NCI-H2227 (cell line): ENCODE measurements around the gene SHISA6.

ENCODE experiments used
- DNase-seq: peaks from one replicate; lab custom pipeline; 2025; ENCODE audit not compliant: unreplicated experiment; lab: John Stamatoyannopoulos, UW

SHISA6 gene

DNA sequence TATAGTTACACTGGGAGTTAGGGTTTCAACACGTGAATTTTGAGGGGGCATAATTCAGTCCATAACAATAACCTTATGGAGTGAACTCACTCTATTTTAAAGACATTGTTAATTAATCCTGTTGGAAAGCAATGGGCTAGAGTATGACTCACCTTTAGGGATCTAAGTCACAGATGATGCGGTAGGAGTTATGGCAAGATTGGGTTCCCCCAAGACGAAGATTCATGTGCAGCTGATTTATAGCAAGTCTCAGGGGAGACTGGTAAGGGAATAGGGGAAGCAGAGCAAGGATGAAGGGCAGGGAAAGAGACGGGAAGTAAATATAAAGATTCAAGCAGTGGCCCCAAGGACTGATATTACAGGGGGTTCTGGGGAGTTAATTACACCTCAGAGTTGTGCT, 197.7 kb downstream of the SHISA6 start:
- DNase-seq: no peak

DNA sequence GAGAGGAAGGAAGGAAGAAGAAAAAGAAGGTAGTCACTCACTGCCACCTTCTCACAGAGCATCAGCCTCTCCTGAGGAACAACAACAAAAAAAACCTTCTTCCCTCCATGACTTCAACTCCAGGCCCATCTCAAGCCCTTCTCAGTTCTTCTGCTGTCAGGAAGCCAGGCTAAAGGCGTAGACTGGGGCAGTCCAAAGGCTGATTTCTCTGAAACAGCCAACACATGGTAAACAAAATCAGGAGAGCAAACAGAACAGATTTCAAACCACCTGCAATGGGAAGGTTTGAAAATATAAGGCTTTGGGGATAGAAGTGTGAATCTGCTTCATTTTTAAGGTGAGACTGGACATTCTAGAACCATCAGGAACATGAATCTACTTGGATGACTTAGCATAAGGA, 200.0 kb downstream of the SHISA6 start:
- no peak for DNase-seq

DNA sequence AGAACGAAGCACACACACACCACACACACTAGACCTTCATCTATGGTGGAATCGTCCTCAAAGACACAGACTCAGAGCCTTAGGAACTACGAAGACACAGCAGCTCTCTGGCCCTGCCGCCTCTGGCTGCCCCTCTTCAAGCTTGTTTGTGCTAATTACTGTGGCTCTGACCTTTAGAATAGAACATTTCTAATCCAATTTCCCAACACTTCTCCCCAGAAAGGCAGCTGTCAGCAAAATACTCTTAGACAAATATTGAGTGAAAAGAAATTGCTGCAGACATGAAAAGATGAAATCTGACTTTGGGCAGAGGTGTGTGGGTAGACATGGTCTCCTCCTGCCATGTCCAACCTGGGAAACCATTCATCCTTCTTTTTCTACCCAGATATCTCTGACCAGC, 205.3 kb downstream of the SHISA6 start:
- no peak for DNase-seq

DNA sequence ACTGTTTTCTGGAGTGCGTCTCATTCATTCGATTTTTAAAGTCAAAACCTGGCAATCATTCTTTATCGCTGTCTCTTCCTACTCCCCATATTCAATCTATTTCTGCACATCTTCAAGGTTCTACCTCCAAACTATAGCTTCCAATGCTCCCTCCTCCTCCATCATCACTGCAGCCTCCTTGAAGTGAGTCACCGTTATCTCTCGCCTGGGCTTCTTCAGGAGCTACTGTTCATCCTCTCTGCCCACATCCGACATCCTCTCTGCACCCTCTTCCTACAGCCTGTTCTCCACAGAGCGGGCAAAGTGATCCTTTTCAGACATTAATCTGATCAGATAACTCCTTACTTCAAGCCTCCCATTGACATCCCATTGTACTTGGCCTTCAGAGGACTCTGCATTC, 213.1 kb downstream of the SHISA6 start:
- no peak for DNase-seq

DNA sequence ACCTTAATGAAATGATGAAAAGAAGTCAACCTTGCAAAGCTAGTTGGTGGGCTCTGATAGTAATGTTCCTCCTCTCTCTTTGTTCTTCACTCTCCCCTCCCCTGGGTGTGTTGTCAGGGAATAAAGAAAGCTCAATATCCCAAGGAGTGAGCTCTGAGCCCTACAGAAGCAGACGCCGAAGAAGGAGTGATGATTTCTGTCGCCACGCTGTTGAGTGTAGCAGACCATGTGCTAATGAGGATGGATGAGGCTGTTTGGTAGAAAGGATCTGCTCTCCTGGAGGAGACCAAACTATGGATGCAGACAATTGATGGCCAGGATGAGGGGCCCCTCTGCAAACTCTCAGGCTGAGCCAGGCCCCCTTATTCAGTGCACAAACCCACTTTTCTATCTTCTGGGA, 217.3 kb downstream of the SHISA6 start:
- no peak for DNase-seq

DNA sequence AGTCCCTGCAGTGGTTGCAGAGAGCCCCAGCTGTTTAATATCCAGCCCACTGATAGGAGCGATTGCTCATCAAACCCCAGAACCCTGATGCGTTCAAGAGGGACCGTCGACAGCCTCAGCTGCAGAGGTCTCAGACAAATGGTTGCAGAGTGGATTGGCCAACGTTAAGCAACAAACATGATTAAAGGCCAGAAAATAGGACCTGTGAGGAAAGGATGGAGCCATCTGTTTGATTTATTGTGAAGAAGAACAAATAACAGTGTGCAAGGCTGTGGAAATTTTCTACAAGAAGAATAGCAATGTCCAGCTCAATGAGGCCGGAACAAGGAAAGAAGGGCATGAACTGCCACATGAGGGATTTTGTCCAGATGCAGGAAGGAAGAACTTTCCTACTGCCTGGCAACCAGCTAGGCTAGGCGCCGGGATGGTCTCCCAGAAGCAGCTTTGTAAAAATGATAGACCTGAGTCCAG, 218.9 kb downstream of the SHISA6 start:
- DNase-seq: no peak

DNA sequence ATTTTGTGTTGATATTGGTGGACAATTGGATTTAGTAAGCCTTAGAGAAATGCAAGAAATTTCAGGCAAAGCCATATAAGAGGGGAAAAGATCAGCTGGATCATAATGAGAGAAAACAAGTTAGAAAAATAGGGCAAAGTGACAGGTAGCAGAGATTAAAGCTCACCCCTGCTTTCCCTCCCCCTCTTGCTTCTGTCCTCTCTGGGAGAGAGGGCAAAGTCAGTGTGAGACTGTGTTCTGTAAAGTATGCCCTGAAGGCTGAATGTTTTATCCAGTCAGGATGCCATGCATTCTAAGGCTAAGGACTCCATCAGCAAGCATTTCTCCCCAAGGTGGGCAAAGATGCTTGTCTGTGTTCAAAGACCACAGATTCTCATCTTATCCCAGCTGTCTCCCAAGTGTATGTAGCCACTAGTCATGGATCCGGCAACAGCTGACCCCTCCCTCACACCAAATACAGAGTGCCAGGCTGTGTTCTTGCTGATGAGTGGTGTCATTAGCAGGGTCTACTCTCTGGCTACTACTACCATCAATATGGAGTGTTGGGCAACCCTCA, 221.1 kb downstream of the SHISA6 start:
- DNase-seq: no peak

DNA sequence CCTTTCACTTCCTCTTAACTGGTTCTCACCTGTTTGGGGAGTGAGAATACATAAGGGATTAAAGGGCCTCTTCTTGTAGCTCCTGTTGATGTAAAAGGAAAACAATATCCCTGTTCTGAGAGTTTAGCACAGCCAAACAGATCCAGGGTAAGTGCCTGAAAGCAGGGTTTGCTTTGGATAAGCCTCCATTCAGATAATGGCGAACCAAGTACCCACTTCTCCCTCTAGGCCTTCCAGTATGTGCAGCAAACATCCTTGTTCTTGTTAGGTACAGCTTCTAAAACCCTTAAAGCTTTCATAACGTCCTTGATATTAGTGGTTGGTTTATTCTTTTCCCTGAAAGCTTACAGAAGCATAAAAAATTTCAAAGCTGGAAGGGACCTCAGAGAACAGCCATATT, 226.6 kb downstream of the SHISA6 start:
- DNase-seq: no peak

DNA sequence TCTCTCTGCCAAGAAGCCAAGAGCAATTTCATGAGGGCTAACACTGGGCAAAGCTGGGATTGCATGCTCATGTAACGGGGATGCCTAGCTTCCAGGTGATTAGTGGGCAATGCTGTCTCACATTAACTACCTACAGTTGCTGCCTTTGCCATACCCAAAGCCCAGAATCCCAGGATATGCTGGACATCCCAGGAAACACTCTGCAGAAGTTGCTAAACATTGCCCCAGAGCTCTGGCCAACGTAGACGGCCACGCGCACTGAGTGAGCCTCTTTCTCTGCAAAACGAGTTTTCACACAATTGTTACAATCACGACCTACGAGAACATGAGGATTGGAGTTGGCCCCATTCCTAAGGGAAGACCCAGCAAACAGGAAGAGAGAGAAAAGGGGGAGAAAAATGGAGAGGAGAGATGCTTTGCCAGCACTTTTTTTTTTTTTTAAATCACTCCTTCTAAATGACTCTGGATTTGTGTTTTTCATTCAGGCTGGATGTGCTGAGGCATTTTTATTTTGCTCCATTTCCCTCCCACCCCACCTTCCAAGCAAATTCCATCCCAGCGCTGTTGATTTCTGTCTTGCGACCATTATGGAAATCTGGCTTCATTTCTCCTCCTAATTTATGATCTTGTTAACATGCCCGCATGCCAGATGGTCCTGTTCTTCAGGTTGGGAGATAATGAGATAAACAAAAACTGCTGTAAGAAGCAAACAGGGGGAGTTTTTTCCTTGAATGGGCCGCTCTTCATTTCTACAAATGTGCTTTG, 244.5 kb downstream of the SHISA6 start:
- DNase-seq: no peak

DNA sequence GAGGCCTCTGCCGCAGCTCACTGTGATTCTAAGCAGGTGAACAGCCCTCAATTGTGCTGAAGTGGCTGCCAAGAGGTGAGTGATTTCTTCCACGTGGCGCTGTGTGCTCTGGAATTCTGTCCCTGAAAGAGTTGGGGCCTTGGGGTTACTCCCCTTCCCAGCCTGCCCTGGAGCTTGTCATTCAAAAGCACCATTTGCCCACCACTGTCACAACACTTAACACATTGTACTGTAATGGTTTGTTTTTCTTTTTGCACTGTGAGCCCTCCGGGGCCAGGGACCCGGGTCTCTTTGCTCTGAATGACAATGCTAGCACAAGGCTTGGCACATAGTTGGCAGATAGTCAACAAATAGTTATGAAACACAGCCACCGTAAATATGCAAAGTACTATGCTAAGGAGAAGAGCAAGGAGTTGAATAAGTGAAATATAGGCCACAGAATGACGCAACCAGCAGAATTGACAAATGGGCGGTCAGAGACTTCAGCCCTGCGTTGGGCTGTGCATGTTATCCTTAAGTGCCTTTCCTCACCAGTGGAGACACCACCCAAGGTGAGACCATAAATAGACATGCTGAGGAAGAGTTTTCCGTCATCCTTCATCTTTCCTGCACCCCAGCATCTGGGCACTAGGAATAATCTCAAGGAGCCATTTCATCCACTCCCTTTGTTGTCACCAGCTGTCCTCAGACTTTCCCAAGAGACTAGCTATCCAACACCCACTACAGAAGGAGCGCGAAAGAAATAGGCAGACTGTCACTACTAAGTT, 245.3 kb downstream of the SHISA6 start:
- DNase-seq: no peak

DNA sequence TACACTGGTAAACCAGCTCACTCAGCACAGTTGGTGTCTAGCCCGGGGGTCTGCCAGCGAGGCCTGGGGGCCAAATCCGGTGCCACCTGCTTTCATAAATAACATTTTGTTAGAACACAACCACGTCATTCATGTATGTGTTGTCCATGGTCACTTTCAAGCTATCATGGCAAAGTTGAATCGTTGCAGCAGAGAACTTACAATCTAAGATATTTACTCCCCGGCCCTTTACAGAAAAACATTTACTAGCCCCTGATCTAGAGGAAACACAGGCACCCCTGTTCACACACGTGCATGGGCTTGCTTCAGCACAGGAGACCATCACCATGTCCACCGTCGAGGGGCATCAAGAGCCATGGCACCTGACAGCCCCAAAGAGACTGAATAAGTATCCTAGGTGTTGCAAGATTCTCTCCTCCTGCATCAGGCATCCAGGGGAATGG, 245.9 kb downstream of the SHISA6 start:
- no peak for DNase-seq

DNA sequence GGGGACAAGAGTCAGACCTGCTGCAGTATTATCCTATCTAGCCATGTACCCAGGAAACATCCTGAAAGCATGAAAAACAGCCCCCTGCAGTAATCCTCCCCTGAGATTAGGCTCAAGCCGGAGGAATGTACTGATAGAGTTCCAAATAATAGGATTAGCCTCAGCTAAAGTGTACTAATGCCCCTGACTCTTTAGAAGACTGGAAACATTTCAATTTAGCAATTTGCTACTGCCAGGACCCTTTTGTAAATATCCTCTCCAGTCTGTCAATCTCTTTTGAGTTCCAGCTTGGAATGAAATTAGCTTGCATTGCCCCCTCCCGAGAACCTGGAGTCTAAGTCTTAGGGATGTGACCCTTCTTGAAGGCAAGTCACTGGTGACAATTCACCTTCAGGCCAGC, 246.5 kb downstream of the SHISA6 start:
- DNase-seq: no peak

DNA sequence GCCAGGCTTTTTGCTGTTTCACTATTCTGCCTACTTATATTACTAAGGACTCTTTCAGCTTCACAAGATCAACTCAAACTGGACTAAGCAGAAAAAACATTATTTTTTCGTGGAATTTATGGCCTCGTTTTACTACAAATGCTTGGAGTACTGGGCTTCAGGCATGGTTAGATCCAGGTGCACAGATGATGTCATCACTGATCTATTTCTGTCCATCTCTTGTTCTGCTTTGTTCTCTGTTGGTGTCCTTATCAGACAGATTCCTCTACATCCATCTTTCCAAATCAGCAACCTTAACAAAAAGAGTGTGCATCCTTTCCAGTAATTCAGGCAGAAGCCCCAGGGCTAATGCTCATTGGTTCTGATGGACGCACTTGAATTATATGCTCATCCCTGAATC, 247.4 kb downstream of the SHISA6 start:
- no peak for DNase-seq

DNA sequence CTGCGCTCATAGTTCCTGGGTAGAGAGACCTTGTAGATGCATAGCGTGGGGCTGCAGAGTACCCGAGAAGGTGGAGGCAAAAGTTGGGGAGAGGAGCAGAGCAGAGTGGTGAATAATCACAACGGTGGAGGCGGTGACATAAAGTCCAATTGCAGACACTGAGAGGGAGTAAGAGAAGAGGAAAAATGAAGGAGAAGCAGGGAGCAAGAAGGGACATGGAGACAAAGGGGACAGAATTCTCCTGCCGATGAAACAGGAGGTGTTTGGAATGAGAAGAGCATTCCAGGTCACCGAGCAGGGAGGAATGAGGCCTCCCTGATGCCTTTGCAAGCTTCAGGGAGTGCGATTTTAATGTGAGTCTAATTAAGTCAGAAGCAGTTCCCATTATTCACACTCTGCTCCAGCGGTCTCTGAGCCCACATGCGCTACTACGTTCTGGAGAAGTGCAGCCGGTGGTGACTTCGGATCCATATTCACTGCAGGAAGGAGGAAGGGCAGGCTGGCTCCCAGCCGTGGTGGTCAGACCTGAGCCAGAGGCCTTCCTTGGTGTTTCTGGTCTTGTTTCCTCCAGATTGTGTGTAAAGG, 249.2 kb downstream of the SHISA6 start:
- no peak for DNase-seq

DNA sequence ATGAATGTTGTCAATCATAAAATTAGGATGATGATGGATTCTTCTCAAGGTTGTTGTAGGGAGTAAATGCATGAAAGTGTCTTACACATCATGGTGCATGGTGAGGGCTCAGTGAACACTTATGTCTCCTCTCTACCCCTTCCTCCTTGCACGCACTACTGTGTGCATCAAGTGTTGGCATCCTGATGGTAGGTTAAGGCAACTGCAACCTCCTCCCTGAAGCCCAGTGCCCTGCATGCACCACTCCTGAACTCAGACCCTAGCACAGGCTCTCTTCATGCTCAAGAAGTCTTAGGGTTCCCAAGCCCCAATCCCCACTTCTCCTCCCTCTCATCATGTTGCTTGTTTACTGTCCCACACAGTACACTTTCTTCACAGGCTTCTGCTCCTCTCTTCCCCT, 251.5 kb downstream of the SHISA6 start:
- DNase-seq: no peak

DNA sequence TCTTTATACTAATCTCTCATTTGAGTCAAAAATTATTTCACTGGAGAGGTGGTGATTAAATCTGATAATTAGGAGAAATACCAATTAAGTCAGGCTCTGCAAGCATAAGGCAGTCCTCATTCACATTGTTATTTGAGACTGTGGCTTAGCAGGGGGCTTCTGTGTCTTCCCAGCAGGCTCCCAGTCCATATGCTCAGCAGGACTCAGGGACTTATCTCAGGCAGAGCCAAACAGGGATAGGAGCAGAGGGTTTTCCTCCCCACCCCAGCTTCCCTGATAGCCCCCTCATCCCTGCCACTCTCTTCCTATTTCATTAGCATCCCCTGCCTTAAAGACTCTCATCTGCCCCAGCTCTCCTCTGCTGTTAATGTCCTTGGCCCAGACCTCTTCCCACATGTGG, 252.9 kb downstream of the SHISA6 start:
- DNase-seq: no peak

DNA sequence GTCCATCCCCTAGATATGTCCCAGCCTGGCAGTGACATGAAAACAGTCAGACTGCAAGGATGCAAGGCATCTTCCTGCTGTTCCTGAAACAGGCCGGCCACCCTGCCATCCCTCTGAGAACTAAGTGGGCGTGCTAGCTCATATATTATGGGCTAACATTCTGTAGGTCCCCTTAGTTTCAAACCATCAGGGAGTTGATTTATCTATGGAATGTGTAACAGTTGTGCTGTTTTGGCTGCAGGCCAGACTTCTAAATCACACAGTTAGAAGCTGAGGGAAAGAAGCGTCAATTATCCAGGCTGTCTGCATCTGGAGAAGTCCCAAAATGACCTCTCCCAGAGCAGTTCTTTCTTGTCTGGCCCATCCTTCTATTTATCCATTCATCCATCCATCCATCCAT, 254.6 kb downstream of the SHISA6 start:
- DNase-seq: no peak

DNA sequence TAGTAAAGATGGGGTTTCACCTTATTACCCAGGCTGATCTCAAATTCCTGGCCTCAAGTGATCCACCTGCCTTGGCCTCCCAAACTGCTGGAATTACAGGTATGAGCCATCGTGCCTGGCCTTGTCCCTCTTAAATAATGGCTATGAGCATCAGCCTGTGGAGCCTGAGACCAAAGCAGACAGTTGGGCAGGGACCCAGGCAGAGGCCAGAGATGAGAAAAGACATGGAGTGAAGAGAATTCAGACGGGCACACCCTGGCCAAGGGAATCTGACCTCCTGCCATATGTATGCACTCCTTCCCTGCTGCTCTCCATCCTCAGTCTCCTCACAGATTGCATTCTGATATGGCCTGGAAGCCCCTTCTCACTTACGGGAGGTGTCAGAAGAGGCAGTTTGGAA, 258.9 kb downstream of the SHISA6 start:
- DNase-seq: no peak

DNA sequence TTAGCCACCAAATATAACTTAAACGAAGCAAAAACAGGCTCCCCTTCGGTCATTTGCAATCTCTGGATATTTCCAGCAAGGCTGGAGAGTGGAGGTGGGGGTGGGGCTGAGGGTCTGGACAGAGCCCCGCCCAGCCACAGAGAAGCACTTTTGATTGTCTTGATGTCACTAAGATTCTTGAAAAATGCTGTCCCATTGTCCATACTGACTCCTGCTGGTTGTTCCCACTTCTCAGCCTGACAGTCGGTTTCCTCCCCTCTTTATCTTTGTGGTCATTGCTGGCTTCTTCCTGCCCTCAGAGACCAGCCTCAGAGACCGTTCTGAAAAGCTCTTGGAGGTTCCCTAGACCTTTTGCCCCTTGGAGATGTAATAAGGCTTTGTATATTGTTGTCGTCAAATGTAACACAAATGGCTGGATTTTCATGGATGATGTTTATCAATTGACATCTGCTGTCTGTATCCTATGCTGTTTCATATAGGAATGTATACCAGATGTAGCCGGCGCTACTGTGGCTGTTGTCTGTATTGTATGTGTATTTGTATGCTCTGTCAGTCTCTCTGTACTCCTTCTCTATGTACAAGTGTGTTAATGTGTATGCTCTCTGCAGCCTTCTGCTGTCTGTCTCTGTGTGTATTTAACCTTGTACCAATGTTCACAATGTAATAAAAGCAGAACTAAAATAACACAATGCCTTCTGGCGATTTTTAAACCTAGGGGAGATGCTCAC, 262.5 kb downstream of the SHISA6 start:
- DNase-seq: no peak

DNA sequence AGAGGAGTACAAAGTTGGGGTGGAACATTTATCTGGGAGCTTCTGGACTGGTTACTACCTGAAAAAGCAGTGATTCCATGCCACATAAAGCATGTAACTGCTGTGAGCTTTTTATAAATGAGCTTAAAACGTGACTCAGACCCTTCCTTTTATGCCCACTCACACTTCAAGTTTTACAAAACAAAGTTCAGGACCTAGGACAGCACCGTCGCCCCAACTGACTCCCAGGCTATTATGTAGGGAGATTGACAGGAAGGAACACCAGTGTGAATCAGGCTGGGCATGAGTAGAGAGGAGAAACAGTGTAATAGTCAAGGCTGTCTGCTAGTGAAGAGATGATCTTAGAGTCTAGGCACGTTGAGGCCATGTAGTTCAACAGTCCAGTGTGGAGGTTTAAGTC, 265.6 kb downstream of the SHISA6 start:
- no peak for DNase-seq

DNA sequence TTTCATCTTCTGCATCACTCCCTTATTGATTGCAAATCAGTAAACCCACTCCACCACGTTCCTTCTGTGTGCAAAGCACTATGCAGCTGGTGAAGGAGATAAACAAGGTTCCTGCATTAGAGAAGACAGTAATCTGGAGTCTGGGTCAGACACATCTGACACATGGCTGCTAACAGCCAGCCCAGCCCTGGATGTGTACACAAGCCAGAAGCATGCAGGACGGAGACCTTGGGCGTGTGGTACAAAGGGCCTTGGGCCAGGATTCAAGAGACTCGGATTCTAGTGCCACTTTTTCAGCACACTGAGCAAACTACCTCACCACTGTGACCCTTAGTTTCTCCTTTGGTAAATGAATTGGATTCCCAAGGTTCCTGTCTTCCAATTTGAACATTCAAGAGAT, 270.7 kb downstream of the SHISA6 start:
- DNase-seq: no peak
